Measurements from ENCODE around the gene ANKFY1.
A peak's percentile ranks its signal among the peaks of the same experiment; 100 is the strongest.

The ANKFY1 gene

DNA sequence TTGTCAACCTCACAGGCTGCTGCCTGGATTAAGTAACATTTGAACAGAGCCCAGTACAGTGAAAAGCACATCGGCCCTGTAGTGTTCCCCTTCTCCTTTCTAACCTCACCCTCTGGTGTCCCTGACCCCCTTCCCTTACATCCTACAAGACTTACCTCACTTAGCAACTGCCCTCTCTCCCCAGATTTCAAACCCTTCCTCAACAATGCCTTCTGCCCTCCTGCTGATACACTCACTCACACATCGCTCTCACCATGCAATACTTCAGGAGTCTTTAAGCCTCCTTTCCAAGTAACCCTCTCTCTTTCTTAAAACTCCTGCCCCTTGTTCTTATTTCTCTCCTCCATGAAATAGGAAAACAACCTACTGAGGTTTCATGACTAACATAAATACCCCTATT, 138.8 kb downstream of the ANKFY1 start:
- H3K9ac ChIP-seq (ENCODE audit: low read depth, low read length) = peak overlapping the region; percentile 63
- no peaks in the 10 kb centered on the region for H3K9me3 ChIP-seq (ENCODE audit: insufficient read depth, low read depth, low read length)
- H3K4me1 ChIP-seq (ENCODE audit: insufficient read depth, low read length) = peaks cover 9% of the 10 kb centered on the region
- no peak overlapping the region for H3K27ac ChIP-seq (ENCODE audit: low read length)
- no peak overlapping the region for H3K4me3 ChIP-seq (ENCODE audit: low read length)
- H3K36me3 ChIP-seq (ENCODE audit: insufficient read depth, low read depth, low read length) = peaks cover 18% of the 10 kb centered on the region; the same call in 1 of the 2 replicates
- no peaks in the 10 kb centered on the region for H3K27me3 ChIP-seq (ENCODE audit: insufficient read depth, low read length)

DNA sequence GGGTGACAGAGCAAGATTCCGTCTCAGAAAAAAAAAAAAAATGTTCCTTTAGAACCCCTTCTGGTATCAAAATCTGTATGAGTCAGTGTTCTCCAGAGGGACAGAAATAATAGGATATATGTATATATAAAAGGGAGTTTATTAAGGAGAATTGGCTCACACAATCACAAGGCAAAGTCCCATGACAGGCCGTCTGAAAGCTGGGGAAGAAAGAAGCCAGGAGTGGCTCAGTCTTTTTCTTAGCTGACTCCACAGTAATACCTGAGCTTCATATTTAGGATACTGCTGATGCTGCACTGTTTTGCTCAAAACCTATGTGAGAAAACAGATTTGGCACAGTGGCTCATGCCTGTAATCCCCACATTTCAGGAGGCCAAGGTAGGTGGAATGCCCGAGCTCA, 143.4 kb downstream of the ANKFY1 start:
- Histone ChIP-seq H3K27me3 (ENCODE audit: insufficient read depth, low read length) (no peaks in the 10 kb centered on the region), H3K27ac (ENCODE audit: low read length) (no peak overlapping the region), H3K4me3 (ENCODE audit: low read length) (no peak overlapping the region), H3K9me3 (ENCODE audit: insufficient read depth, low read depth, low read length) (no peaks in the 10 kb centered on the region), H3K9ac (ENCODE audit: low read depth, low read length) (no peak overlapping the region), H3K4me1 (ENCODE audit: insufficient read depth, low read length) (peaks cover 5% of the 10 kb centered on the region), H3K36me3 (ENCODE audit: insufficient read depth, low read depth, low read length) (peaks cover 28% of the 10 kb centered on the region; the same call in 1 of the 2 replicates)

DNA sequence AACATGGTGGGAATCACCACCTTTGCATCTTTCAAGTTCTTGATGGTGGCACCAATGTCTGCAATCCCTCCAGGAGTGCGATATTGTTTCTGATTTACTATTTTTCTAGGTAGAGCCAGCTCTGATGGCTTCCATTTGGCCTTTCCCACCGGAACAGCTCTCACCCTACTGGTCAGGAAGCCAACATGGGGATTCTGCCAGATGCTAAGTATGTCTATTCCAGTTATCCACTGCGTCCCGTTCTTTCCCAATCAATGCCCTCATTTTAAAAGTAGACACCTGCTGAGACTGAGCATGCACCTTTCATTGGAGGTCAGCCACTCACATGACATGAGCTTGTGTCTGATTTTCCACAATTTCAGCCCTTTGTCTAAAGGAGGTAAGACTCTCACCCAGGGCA, 144.5 kb downstream of the ANKFY1 start:
- H3K36me3 ChIP-seq (ENCODE audit: insufficient read depth, low read depth, low read length) = peaks cover 32% of the 10 kb centered on the region
- no peak overlapping the region for H3K27ac ChIP-seq (ENCODE audit: low read length)

DNA sequence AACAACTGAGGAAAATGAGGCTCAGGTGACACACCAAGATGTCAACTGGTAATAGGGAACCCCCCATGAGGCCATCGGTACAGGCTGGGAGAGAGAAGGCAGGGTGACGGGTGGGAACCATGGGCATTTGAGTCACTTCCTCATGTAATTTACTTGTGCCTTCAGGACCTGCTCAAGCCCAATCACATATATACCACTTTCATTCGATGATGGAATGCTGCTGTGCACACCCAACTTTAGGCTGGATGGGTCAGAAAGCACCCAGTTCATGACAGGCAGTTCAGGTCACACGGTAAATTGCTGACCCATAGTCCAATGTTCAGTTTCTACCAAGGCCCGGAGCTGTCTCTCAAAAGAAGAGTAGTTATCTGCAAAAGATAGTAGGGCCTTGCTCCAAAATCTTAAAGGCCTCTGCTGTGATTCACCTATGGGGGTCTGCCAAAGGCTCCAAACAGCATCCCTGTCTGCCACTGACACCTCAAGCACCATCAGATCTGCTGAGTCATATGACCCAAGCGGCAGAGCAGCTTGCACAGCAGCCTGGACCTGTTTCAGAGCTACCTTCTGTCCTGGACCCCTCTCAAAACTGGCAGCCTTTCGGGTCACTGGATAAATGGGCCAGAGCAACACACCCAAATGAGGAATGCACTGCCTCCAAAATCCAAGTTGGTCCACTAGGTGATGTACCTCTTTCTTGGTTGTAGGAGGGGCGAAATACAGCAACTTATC, 145.6 kb downstream of the ANKFY1 start:
- no peak overlapping the region for H3K4me3 ChIP-seq (ENCODE audit: low read length)
- no peaks in the 10 kb centered on the region for H3K9me3 ChIP-seq (ENCODE audit: insufficient read depth, low read depth, low read length)
- no peaks in the 10 kb centered on the region for H3K27me3 ChIP-seq (ENCODE audit: insufficient read depth, low read length)
- no peak overlapping the region for H3K9ac ChIP-seq (ENCODE audit: low read depth, low read length)
- H3K4me1 ChIP-seq (ENCODE audit: insufficient read depth, low read length) = no peaks in the 10 kb centered on the region
- peaks cover 29% of the 10 kb centered on the region for H3K36me3 ChIP-seq (ENCODE audit: insufficient read depth, low read depth, low read length)
- no peak overlapping the region for H3K27ac ChIP-seq (ENCODE audit: low read length)

More for the DNA sequence above, 144.5 kb downstream of the ANKFY1 start:
- Histone ChIP-seq H3K4me1 (ENCODE audit: insufficient read depth, low read length) (no peaks in the 10 kb centered on the region), H3K9me3 (ENCODE audit: insufficient read depth, low read depth, low read length) (no peaks in the 10 kb centered on the region), H3K27me3 (ENCODE audit: insufficient read depth, low read length) (no peaks in the 10 kb centered on the region), H3K4me3 (ENCODE audit: low read length) (no peak overlapping the region), H3K9ac (ENCODE audit: low read depth, low read length) (no peak overlapping the region)

DNA sequence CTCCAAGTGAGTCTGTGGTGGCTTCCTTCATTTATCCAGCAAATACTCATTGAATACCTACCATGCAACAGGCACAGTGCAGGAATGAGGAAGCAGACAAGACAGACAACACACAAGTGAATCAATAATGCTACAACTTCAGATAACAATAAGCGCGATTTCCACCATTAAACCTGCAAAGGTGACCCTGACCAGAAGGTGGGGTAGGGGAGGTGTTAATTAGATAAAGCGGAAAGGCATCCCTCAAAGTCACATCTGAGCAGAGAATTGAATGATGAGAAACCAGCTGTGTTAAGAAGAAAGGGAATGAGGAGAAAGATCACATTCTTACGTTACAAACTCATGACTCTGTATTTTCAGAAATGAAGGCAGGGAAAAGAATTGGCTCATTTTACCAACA, 147.3 kb downstream of the ANKFY1 start:
- Histone ChIP-seq H3K4me3 (ENCODE audit: low read length) (no peak overlapping the region), H3K27me3 (ENCODE audit: insufficient read depth, low read length) (no peaks in the 10 kb centered on the region), H3K27ac (ENCODE audit: low read length) (no peak overlapping the region), H3K9me3 (ENCODE audit: insufficient read depth, low read depth, low read length) (no peaks in the 10 kb centered on the region), H3K36me3 (ENCODE audit: insufficient read depth, low read depth, low read length) (peaks cover 37% of the 10 kb centered on the region), H3K4me1 (ENCODE audit: insufficient read depth, low read length) (no peaks in the 10 kb centered on the region), H3K9ac (ENCODE audit: low read depth, low read length) (no peak overlapping the region)

Data from iPS-20b (cell line).